ENCODE results near the gene FSIP1.

FSIP1 gene

DNA sequence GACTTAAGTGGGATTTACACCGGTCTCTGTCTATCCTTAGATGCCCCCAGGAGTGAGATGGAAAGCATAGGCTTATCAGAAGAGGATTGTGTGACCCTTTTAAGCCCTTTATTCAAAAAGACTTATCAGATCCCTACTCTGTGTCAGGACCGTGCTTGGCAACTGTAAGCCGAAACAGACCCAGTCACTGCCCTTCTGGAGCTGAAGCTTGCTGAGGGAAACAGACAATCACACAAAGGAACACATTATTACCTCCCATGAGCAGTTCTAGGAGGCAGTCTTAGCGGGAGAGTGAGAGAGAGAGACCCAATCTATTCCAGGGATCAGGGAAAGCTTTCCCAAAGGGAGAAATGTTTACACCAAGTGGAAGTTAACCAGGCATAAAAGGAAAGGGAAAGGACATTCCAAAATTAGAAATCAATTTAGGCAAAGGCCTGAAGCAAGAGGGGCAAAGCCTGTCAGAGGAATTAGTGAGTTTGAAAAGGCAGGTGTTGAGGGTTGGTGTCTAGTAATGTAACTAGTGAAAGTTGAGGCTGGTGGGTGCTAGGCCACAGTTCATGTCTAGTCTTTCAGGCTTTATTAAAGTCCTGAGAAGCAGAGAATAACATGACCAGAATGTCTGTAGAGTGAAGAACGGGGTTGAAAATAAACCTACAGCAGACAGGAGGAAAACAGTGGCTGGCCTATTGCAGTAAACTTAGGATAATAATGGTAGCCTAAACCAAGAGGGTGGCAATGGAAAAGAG, 115.1 kb downstream of the FSIP1 start:
- intact Hi-C loops (cut with DNase I), result no loop called here
- DNase-seq, result no peak

DNA sequence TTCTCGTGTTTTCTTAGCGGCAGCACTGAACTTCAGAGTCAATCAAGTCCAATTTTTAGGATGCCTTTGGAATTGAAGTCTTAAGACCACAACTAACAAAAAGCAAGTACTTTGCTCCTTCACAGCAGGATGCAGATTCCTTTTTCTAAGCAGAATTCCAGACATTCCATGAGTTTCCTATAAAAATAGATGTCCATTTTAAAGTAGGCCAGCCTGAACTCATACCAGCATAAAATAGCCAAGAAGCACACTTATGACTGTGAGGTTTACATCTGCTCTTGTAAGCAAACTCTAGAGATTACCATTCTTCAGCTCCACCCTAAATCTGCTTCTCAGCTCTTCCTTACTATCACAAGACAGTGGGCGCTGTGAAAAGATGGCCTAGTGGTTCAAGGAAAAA, 116.0 kb downstream of the FSIP1 start:
- no peak for DNase-seq
- intact Hi-C loops (cut with DNase I), result no loop called here

DNA sequence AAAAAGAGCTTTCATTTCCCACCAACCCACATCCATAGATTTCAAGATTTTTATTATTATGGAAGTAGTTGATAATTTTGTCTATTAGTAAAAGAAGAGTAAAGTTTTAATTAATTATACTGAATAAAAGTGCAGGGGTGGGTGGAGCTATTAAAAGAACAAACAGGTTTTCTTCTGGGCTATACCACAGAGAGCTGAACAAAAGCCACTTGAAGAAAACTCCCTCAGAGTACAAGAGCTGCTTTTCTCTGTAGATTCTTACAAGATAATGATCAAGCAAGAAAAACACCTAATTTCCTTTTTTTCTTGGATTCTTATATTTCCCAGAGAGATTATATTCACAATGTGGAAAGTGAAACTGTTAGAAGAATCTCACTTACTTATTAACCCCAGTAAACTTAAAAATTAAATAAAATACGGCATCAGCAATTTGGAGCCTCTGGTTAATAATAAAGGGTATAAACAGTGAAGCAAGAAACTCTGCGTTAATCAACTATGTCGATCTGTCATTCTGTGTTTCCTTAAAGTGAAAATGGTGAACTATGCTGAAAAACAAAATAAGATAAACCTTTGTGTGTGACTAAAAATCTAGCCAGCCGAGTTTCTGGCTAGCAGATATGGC, 116.9 kb downstream of the FSIP1 start:
- intact Hi-C loops (cut with DNase I), result no loop called here
- DNase-seq, result no peak

DNA sequence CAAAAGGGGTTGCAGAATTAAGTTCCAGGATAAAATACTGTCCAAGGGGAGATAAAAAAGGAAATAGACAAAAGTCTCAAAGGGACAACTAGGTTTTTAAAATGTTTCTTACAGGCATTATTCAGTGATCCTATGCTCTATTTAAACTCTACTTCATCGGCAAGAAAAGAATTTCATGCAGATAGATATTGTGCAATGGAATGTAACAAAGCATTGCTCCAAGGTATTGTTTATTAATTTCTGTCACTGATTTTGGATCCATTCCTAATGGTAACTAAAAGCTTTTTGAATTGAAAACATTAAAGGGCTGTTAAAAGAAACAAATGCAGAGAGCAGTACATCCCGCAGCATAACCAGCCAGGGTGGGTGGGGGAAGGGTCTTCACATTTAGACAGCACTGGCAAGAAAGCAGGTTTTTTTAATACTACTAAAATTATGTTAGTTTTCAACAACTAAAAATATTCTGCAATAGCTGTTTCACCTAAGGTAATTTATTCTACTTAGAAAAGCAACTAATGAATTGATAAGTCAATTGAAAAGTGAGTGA, 118.9 kb downstream of the FSIP1 start:
- intact Hi-C loops (cut with DNase I), result no loop called here
- no peak for DNase-seq

DNA sequence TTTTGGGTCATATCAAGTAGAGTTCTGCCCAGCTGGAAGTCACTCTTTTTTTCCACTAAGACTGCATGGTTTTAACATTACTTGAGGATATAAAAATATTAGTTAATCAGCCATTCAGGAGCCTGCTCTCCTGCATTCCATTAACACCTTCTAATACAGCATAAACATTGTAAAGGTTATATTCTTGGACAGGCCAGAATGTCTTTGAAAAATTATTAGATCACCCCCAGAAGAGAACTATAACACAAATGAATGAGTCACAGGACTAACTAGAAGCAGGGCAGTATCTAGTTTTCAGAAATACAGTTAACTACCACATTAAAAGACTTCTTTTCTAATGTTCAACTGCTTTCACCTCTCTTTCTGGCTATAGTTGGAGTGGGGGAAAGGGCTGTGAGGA, 120.9 kb downstream of the FSIP1 start:
- intact Hi-C loops (cut with DNase I), result no loop called here

DNA sequence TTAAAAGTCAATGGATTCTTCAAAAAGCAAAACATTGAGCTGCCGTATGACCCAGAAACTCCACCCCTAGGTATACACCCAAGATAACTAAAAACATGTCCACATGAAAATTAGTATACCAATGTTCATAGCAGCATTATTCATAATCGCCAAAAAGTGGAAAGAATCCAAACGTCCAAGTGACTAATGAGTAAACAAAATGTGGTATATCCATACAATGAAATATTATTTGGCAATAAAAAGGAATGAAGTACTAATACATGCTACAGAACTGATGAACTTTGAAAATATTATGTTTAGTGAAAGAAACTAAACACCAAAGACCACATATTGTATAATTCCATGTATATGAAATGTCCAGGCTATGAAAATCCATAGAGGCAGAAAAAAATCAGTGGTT, 123.9 kb downstream of the FSIP1 start:
- intact Hi-C loops (cut with DNase I), result no loop called here
- no peak for DNase-seq

More for the DNA sequence above, 120.9 kb downstream of the FSIP1 start:
- DNase-seq, result no peak

DNA sequence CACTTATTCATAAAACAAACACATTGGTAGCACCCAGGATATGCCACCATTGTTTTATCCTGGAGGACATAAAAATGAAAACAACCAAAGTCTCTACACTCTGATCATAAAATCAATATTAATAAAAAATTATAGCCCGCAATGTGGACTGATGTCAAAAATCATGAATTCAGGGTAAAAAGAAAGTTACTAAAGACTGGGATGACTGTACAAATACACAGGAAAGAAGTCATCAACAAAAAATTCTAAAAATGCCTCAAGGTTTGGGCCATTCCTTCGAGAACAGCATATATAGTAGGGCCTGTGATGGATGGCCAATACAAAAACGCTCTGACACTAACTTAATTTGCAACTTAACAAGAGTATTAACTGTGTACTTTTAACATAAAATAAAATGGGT, 125.0 kb downstream of the FSIP1 start:
- DNase-seq, result no peak
- intact Hi-C loops (cut with DNase I), result no loop called here

DNA sequence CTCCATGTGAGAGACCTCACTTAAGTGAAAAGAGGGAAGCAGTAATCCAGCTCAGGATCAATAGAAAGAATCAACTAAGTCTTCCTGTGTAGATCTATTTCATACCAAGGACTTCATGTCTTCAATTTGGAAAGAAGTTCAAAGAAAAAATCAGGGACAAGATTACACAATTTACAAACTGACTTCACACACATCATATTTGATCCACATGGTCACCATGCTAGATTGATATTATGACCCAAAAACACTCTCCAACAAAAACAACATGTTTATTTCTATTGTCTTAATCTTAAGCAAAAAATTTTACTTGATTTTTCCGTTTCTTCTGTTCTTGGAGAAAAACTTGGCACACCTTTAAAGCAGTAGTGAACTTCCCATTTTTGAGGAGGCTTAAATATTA, 125.5 kb downstream of the FSIP1 start:
- intact Hi-C loops (cut with DNase I), result no loop called here
- no peak for DNase-seq

DNA sequence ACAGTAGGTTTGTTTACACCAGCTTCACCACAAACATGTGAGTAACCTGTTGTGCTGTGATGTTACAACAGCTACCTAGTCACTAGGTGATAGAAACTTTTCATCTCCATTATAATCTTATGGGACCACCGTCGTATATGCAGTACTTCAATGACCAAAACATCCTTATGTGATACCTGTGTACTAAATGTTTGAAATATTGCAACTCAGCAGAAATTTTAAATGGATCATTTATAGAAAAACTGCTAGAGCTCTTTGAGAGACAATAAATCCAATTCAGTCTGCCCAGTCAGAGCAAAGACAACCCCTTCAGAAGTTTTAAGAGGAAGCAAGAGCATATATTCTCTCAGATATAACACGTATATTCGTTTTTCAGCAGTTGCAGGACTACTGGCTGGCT, 128.3 kb downstream of the FSIP1 start:
- DNase-seq, result no peak
- intact Hi-C loops (cut with DNase I), result no loop called here

DNA sequence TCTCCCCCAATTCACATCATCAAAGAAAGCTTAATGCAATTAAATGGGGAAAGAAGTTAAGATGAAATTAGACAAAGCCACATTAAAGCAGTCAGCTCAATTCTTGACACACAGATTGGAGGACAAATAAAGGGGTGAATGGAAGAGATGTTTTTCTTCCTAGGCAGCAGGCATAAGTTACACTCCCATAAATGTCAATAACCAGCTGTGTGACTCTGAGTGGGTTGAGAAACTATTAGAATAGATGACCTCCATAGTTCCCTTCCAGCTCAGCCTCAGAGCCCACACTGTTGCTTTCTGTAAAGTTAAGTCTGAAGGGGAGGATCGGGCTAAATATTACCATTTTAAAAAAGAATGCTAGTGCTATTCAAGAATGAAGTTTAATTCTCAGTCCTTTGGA, 130.8 kb downstream of the FSIP1 start:
- no peak for DNase-seq
- intact Hi-C loops (cut with DNase I), result no loop called here

DNA sequence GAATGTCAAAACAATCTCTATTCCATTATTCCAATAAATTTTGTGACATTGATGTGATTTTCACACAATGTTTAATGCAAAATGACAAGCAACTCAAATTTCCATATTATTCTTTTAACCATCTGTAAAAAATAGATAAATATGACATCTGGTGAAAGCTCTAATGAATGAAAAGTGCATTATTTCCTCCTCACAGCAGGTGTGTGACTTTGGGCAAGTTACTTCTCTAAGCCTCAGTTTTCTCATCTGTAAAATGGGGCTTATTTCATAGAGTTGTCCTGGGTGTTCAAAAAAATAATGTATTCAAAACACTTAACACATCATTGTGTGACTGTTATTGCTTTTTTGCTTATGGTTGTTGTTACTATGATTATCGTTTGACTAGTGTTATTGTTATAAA, 131.3 kb downstream of the FSIP1 start:
- DNase-seq, result no peak
- intact Hi-C loops (cut with DNase I), result no loop called here

DNA sequence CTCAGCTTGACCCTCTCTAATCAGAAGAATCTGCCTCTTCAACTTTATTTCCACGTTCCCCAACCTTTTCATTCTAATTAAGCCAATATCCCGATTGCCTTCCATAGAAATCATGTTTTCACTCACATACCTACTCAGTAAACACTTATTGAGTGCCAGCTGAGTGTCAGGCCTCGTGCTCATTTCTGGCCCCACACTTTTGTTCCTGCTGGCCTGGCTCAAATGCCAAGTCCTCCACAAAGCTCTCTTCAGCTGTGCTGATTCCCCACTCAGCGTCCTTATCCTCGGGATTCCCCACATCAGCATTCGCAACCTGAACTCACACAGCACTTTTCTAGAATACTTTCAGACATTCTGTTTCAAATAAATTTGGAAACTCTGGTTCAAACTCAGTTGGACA, 132.9 kb downstream of the FSIP1 start:
- intact Hi-C loops (cut with DNase I), result no loop called here

DNA sequence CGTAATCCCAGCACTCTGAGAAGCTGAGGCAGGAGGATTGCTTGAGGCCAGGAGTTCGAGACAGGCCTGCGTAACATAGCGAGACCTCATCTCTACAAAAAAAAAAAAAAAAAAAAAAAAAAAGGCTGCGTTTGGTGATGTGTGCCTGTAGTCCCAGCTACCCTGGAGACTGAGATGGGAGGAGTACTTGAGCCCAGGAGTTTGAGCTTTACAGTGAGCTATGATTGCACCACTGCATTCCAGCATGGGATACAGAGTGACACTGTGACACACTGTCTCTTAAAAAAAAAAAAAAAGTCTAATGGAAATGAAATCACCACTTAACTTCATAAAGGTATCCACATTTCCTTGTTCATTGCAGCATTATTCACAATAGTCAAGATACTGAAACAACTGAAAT, 136.2 kb downstream of the FSIP1 start:
- intact Hi-C loops (cut with DNase I), result no loop called here

More for the DNA sequence above, 132.9 kb downstream of the FSIP1 start:
- DNase-seq, result peak in 1 of 42 donors; percentile 22

DNA sequence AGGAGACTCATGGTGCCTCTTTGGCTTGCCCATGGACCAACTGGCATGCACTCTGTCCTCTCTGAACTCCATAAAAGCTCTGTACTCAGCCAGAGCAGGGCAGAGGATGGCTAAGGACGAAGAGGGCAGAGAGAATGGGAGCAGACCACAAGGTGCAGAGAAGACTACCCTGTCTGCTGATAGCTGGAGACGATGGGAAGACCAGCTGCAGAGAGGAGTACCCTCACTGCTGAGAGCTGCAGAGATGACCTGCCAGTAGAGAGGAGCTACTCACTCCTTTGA, 136.7 kb downstream of the FSIP1 start:
- intact Hi-C loops (cut with DNase I), result no loop called here
- DNase-seq, result no peak

More for the DNA sequence above, 136.2 kb downstream of the FSIP1 start:
- DNase-seq, result no peak

DNA sequence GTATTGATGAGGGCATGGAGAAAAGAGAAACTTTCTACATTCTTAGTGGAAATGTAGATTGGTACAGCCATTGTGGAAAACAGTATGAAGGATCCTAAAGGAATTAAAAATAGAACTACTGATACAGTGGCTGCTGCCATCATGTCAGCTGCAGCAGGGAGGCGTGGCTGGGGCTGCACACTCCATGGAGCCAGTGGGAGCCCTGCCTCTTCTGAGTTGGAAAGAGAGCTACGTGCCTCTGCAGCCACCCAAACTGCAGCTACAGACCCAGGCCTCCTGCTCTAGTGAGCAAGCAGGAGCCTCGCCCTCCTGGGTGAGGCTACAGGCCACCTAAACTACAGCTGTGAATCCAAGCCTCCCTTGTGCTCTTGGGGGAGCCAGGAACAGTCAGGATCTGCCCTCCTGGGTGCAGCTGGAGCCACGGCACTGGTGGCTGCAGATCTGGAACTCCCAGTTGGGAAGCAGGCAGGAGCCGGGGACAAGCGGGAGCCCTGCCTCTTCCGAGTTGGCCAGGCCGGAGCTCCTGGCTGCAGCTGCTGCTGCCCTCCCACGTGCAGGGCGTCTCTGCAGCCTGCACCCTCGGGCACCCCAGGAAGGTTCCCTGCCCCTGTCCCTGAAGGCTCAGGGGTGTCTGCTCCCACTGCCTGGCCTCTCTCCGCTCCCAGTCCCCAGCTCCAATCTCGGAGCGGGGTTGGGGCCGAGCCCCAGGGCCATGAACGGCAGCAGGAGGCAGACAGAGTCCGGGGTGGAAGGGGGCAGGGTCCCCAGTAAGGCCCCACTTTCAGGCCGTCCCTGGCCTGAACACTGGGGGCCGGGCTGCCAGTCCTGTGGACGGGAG, 137.3 kb downstream of the FSIP1 start:
- intact Hi-C loops (cut with DNase I), result no loop called here
- DNase-seq, result peak in 2 of 42 donors; percentile 19 to 42

DNA sequence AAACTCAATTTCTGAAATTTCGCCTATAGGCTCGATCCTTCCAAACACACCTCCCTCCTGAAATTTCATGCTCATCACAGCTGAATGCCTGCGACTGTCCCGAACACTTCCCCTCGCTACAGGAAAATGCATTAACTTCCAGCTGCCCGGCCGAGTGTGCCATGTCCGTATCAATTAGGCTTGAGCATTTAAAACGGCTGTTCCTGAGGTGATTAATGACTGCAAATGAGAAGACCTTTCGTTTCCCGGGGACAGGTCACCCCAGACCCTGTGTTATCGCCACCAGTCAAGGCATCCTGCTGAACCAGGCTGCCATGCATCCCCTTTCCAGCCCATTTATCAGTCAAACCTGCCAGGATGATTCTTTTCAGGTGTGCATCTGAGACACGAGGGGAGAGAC, 138.5 kb downstream of the FSIP1 start:
- DNase-seq, result no peak

DNA sequence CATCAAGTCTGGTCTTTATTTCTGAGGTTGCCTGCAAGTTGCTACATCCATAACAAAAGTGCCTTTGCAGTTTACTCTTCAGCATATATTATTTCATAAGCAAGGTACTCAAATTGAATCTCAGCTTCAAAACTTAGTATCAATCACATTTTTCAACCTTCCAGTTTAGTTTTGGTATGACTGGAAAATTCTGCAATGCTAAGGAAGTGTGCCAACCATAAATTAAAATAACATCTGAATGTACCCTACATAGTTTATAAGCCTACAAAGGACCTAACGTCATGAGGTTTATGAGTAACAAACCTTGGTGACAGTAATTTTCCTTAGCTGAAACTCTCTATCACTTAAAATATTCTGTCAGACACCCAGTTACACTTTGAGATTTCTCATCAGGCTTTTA, 138.9 kb downstream of the FSIP1 start:
- no peak for DNase-seq
- intact Hi-C loops (cut with DNase I), result no loop called here

More for the DNA sequence above, 138.5 kb downstream of the FSIP1 start:
- intact Hi-C loops (cut with DNase I), result no loop called here

DNA sequence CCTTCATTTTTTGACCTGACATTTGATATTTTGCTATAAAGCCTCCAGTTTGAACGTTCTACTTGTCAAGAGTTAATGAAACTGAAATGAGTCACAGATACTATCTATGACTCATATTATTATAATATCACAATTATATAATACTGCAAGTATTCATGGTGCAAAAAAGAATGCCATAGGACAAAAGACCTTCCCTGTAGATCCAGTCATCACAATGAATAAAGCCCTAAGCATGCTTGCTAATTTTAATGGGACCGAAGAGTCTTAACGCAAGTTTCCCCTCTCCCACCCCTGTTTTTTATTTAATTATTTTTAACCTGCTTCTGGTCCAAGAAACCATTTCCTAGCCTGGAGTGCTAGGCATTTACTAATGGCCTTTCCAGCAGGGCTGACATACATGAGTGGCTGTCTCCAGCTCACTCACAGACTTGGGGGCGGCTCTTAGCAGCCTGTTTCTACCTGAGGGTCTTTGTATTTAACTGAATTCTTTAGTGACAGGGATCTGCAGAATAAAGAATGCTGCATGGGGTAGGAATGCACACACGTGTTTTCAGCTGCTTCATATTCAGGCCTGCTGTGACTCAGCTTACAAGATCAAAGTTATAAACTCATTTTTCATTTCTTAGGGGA, 140.5 kb downstream of the FSIP1 start:
- intact Hi-C loops (cut with DNase I), result no loop called here
- DNase-seq, result no peak

DNA sequence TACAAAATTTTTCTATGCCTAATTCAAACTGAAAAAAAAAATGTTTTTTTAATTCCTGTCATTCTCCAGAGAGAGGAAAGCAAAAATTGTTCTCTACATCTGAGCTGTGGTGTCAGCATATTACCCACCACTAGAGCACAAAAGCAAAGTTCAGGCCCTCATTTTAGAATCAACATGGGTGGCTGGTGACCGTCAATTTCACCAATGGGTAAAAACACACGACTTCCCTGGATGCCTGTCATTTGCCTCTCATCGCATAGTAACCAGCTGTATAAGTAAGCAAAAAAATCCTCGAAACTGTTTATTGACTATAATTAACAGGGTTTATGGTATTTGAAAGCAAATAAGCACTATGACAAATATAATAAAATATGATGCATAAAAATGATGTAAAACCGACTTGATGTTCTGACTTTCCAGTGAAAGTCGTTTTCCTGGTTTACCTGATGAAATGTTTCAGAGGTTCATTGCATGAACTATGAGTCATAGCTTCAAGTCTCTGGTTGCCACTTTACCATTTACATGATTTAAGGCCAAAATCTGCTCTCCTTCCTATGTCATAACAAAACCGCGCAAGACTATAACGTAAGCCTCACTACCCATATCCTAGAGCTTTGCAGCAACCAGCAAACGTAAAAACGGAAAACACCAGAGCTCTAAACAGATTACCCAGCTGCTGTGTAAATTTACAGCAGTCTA, 141.3 kb downstream of the FSIP1 start:
- DNase-seq, result no peak

More for the DNA sequence above, 141.3 kb downstream of the FSIP1 start:
- intact Hi-C loops (cut with DNase I), result no loop called here

Data from head of caudate nucleus (tissue), 42 donors.